ENCODE measurements around the gene TUT4.

TUT4 gene

DNA sequence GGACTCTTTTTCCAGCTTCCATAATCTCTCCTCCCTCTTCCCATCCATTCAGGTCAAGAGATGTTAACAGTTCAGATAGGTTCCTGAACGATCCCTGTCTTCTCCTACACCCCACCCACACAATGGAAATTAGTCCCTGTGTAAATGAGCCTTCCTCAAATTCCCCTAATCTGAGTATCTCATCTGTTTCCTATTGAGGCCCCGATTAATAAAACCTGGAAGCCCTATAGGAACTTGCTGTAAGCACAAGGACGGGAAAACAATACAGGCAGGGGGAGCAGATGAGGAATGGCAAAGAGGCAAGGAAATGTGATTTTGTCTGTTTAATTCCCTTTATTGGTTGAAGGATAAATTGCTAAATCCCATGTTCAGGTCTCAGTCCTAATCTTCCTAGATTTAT, 42.2 kb upstream of the TUT4 start:
- Histone ChIP-seq H3K4me1 (ENCODE audit: control insufficient read depth in 2 of 2, insufficient read depth in 1 of 2, low read depth in 1 of 2, low read length in 2 of 2) (peaks cover 11 to 13% of the 10 kb centered on the region in 2 donors), H3K79me1 (ENCODE audit: low read depth, low read length) (no peaks in the 10 kb centered on the region), H3K9me3 (replicated peaks in 1 of 2; ENCODE audit: control insufficient read depth in 2 of 2, insufficient read depth in 1 of 2, low read depth in 1 of 2, low read length in 2 of 2) (no peaks in the 10 kb centered on the region), H4K91ac (ENCODE audit: low read depth, low read length, poor library complexity) (no peak overlapping the region), H3K27me3 (ENCODE audit: control insufficient read depth in 3 of 3, insufficient read depth in 3 of 3, low read depth in 1 of 3, low read length in 3 of 3) (no peaks in the 10 kb centered on the region), H2BK12ac (ENCODE audit: low read length) (no peak overlapping the region), H2AK5ac (ENCODE audit: low read depth, low read length) (no peak overlapping the region), H2AFZ (ENCODE audit: low read length) (peak overlapping the region; percentile 14), H3K14ac (ENCODE audit: low read length) (no peak overlapping the region), H3K27ac (replicated peaks; ENCODE audit: low read length) (no peak overlapping the region), H3K4me2 (ENCODE audit: insufficient read depth, low read length, poor library complexity, severe bottlenecking) (no peak overlapping the region), H4K8ac (ENCODE audit: low read depth, low read length) (no peak overlapping the region), H3K9ac (ENCODE audit: low read depth, low read length, poor library complexity) (no peak overlapping the region), H3K23ac (ENCODE audit: low read depth, low read length, poor library complexity) (no peak overlapping the region), H3K4ac (ENCODE audit: low read length) (no peak overlapping the region), H2BK120ac (ENCODE audit: low read depth, low read length) (no peak overlapping the region), H3K36me3 (replicated peaks in 1 of 2; ENCODE audit: control insufficient read depth in 2 of 2, insufficient read depth in 2 of 2, low read length in 2 of 2) (no peaks in the 10 kb centered on the region), H3K18ac (ENCODE audit: low read length) (no peak overlapping the region), H3K4me3 (ENCODE audit: low read length in 2 of 2) (no peak overlapping the region), H2BK5ac (ENCODE audit: low read length) (no peak overlapping the region), H2BK15ac (ENCODE audit: low read length) (no peak overlapping the region)
- no CpG with 5 or more reads among the region's 3 CpGs for WGBS, 2 donors (ENCODE audit: extremely low coverage in 2 of 2, insufficient read length in 2 of 2, insufficient replicate concordance in 1 of 2)
- DNase-seq (ENCODE audit: low spot score), result no peak

DNA sequence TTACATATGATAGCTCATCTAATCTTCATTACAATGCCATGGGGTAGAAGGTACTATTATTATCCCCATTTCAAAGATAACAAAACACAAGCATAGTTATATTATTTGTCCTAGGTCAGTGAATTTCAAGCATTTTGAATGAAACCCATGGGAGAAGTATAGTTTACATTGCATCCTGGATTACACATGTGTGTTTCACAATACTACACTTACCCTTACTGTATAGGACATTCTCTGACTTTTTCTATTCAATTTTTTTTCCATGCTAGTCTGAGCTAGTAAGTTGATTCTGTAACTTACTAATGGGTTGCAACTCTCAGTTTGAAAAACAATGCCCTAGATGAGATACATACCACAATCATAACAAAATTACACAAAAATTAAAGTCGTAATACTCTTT, 40.6 kb upstream of the TUT4 start:
- Histone ChIP-seq H2AFZ (ENCODE audit: low read length) (no peak overlapping the region), H3K4me3 (ENCODE audit: low read length in 2 of 2) (no peak overlapping the region), H4K91ac (ENCODE audit: low read depth, low read length, poor library complexity) (no peak overlapping the region), H4K8ac (ENCODE audit: low read depth, low read length) (no peak overlapping the region), H3K79me1 (ENCODE audit: low read depth, low read length) (no peaks in the 10 kb centered on the region), H3K23ac (ENCODE audit: low read depth, low read length, poor library complexity) (no peak overlapping the region), H3K4me1 (ENCODE audit: control insufficient read depth in 2 of 2, insufficient read depth in 1 of 2, low read depth in 1 of 2, low read length in 2 of 2) (peaks cover 22 to 29% of the 10 kb centered on the region in 2 donors), H2BK15ac (ENCODE audit: low read length) (no peak overlapping the region), H3K27ac (replicated peaks; ENCODE audit: low read length) (no peak overlapping the region), H2BK5ac (ENCODE audit: low read length) (no peak overlapping the region), H3K27me3 (ENCODE audit: control insufficient read depth in 3 of 3, insufficient read depth in 3 of 3, low read depth in 1 of 3, low read length in 3 of 3) (no peaks in the 10 kb centered on the region), H3K9ac (ENCODE audit: low read depth, low read length, poor library complexity) (no peak overlapping the region), H2BK12ac (ENCODE audit: low read length) (no peak overlapping the region), H2AK5ac (ENCODE audit: low read depth, low read length) (no peak overlapping the region), H2BK120ac (ENCODE audit: low read depth, low read length) (no peak overlapping the region), H3K14ac (ENCODE audit: low read length) (no peak overlapping the region), H3K4me2 (ENCODE audit: insufficient read depth, low read length, poor library complexity, severe bottlenecking) (no peak overlapping the region), H3K18ac (ENCODE audit: low read length) (no peak overlapping the region), H3K4ac (ENCODE audit: low read length) (no peak overlapping the region), H3K36me3 (replicated peaks in 1 of 2; ENCODE audit: control insufficient read depth in 2 of 2, insufficient read depth in 2 of 2, low read length in 2 of 2) (no peaks in the 10 kb centered on the region), H3K9me3 (replicated peaks in 1 of 2; ENCODE audit: control insufficient read depth in 2 of 2, insufficient read depth in 1 of 2, low read depth in 1 of 2, low read length in 2 of 2) (no peaks in the 10 kb centered on the region)
- DNase-seq (ENCODE audit: low spot score), result no peak
- no CpG with 5 or more reads among the region's 1 CpG for WGBS, 2 donors (ENCODE audit: extremely low coverage in 2 of 2, insufficient read length in 2 of 2, insufficient replicate concordance in 1 of 2)

DNA sequence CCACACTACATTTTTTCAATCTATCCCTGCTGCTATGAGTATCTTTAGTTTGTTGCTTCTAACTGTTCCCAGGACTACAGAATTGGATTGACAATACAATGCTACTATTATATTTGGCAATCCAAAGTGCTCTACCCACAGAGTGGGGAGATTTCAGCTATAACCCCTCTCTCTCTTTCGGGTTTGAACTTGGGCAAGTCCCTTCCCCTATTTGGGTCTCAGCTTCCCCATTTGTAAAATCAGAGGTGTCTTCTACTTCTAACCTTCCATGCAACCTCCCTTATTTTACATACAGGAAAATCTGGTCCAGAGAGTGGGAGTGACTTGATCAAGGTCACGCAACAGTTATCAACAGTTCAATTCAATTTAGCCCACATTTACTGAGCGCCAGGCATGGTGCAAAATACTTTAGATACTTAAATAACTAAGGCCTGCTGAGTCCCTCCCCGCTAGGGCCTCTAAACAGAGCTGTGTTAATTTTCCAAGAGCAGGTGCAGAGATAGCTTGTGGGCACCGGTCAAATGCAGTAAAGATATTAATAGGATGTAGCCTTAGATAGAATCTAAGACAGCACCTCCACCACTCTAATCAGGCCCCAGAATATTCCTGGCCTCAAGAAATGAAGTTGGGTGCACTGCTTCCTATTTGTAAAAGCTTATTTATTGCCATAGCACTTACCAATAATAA, 39.9 kb upstream of the TUT4 start:
- no peak overlapping the region for H2BK15ac ChIP-seq (ENCODE audit: low read length)
- H3K79me1 ChIP-seq (ENCODE audit: low read depth, low read length), result no peaks in the 10 kb centered on the region
- H3K9ac ChIP-seq (ENCODE audit: low read depth, low read length, poor library complexity), result no peak overlapping the region
- no peak overlapping the region for H3K14ac ChIP-seq (ENCODE audit: low read length)
- H3K27me3 ChIP-seq (ENCODE audit: control insufficient read depth in 3 of 3, insufficient read depth in 3 of 3, low read depth in 1 of 3, low read length in 3 of 3), result no peaks in the 10 kb centered on the region
- no peak overlapping the region for H3K4me2 ChIP-seq (ENCODE audit: insufficient read depth, low read length, poor library complexity, severe bottlenecking)
- H2AFZ ChIP-seq (ENCODE audit: low read length), result no peak overlapping the region
- H4K8ac ChIP-seq (ENCODE audit: low read depth, low read length), result no peak overlapping the region
- no peaks in the 10 kb centered on the region for H3K9me3 ChIP-seq (replicated peaks in 1 of 2; ENCODE audit: control insufficient read depth in 2 of 2, insufficient read depth in 1 of 2, low read depth in 1 of 2, low read length in 2 of 2)
- H3K23ac ChIP-seq (ENCODE audit: low read depth, low read length, poor library complexity), result no peak overlapping the region
- no peak overlapping the region for H3K27ac ChIP-seq (replicated peaks; ENCODE audit: low read length)
- H3K18ac ChIP-seq (ENCODE audit: low read length), result no peak overlapping the region
- H4K91ac ChIP-seq (ENCODE audit: low read depth, low read length, poor library complexity), result no peak overlapping the region
- H2BK12ac ChIP-seq (ENCODE audit: low read length), result no peak overlapping the region
- no peak overlapping the region for H2BK5ac ChIP-seq (ENCODE audit: low read length)
- H3K36me3 ChIP-seq (replicated peaks in 1 of 2; ENCODE audit: control insufficient read depth in 2 of 2, insufficient read depth in 2 of 2, low read length in 2 of 2), result no peaks in the 10 kb centered on the region
- no peak overlapping the region for H3K4me3 ChIP-seq (ENCODE audit: low read length in 2 of 2)
- H2AK5ac ChIP-seq (ENCODE audit: low read depth, low read length), result no peak overlapping the region
- no peak overlapping the region for H3K4ac ChIP-seq (ENCODE audit: low read length)
- WGBS, 2 donors (ENCODE audit: extremely low coverage in 2 of 2, insufficient read length in 2 of 2, insufficient replicate concordance in 1 of 2), result no CpG with 5 or more reads among the region's 5 CpGs
- peaks cover 24 to 29% of the 10 kb centered on the region in 2 donors for H3K4me1 ChIP-seq (ENCODE audit: control insufficient read depth in 2 of 2, insufficient read depth in 1 of 2, low read depth in 1 of 2, low read length in 2 of 2)
- DNase-seq (ENCODE audit: low spot score), result no peak
- H2BK120ac ChIP-seq (ENCODE audit: low read depth, low read length), result no peak overlapping the region

DNA sequence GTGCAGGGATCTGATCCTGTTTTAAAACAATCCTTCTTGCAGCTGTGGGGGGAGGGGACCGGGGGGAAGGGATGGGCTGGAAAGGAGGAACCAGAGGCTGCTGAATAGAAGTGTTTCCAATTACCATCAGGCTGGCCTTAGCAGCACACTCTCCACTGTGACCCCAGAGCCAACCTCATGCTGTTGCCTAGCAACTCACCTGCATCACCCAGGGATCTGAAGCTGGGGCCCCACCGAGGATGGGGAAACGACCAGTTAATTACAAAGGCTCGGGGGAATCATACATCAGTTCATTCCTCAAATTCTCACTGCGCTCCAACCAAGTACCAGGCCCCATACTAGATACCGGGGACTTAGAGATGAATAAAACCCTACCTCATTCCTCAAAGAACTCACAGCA, 37.4 kb upstream of the TUT4 start:
- no peaks in the 10 kb centered on the region for H3K27me3 ChIP-seq (ENCODE audit: control insufficient read depth in 3 of 3, insufficient read depth in 3 of 3, low read depth in 1 of 3, low read length in 3 of 3)
- H3K23ac ChIP-seq (ENCODE audit: low read depth, low read length, poor library complexity), result no peak overlapping the region
- H2AFZ ChIP-seq (ENCODE audit: low read length), result peak overlapping the region; percentile 51
- no peak overlapping the region for H3K4ac ChIP-seq (ENCODE audit: low read length)
- H3K4me1 ChIP-seq (ENCODE audit: control insufficient read depth in 2 of 2, insufficient read depth in 1 of 2, low read depth in 1 of 2, low read length in 2 of 2), result peaks cover 26 to 29% of the 10 kb centered on the region in 2 donors
- no peaks in the 10 kb centered on the region for H3K36me3 ChIP-seq (replicated peaks in 1 of 2; ENCODE audit: control insufficient read depth in 2 of 2, insufficient read depth in 2 of 2, low read length in 2 of 2)
- H3K4me3 ChIP-seq (ENCODE audit: low read length in 2 of 2), result no peak overlapping the region
- DNase-seq (ENCODE audit: low spot score), result peak; percentile 80
- peak overlapping the region; percentile 23 for H3K4me2 ChIP-seq (ENCODE audit: insufficient read depth, low read length, poor library complexity, severe bottlenecking)
- no peak overlapping the region for H3K18ac ChIP-seq (ENCODE audit: low read length)
- no peak overlapping the region for H2BK12ac ChIP-seq (ENCODE audit: low read length)
- H3K14ac ChIP-seq (ENCODE audit: low read length), result no peak overlapping the region
- H2AK5ac ChIP-seq (ENCODE audit: low read depth, low read length), result no peak overlapping the region
- no peaks in the 10 kb centered on the region for H3K79me1 ChIP-seq (ENCODE audit: low read depth, low read length)
- WGBS, 2 donors (ENCODE audit: extremely low coverage in 2 of 2, insufficient read length in 2 of 2, insufficient replicate concordance in 1 of 2), result no CpG with 5 or more reads among the region's 6 CpGs
- H2BK15ac ChIP-seq (ENCODE audit: low read length), result no peak overlapping the region
- H2BK120ac ChIP-seq (ENCODE audit: low read depth, low read length), result no peak overlapping the region
- H4K91ac ChIP-seq (ENCODE audit: low read depth, low read length, poor library complexity), result no peak overlapping the region
- H4K8ac ChIP-seq (ENCODE audit: low read depth, low read length), result no peak overlapping the region
- H3K27ac ChIP-seq (replicated peaks; ENCODE audit: low read length), result peak overlapping the region; percentile 93
- no peak overlapping the region for H2BK5ac ChIP-seq (ENCODE audit: low read length)
- H3K9me3 ChIP-seq (replicated peaks in 1 of 2; ENCODE audit: control insufficient read depth in 2 of 2, insufficient read depth in 1 of 2, low read depth in 1 of 2, low read length in 2 of 2), result no peaks in the 10 kb centered on the region
- no peak overlapping the region for H3K9ac ChIP-seq (ENCODE audit: low read depth, low read length, poor library complexity)

All from neuronal stem cell (in vitro differentiated cells).